ENCODE measurements around the gene ZNF521. TPM values are rescaled to one million over a fixed set of nuclear protein-coding genes. Genes with fewer than 3 reads are reported as not detected.

Gene ZNF521
- total RNA-seq, 1 donor from 2014 or later = 85.8 TPM

DNA sequence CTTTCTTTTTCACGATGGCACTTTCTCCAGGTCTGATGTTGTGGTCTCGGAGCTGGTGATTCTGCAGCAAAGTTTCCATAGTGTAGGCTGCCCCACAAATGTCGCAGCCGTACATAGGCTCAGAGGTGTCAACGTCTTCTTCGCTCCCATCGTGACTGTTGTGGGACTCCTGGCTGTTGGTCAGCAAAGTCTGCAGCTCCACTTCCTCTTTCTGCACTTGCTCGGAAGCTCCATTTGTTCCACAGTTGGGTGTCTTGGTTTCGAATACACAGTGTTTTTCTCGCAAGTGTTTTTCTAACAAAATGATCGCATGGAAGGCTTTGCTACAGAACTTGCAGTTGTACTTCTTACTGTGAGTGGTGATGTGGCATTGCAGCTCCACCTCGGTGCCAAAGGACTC is 126.8 kb downstream of the ZNF521 start:
- DNase-seq = no peak

DNA sequence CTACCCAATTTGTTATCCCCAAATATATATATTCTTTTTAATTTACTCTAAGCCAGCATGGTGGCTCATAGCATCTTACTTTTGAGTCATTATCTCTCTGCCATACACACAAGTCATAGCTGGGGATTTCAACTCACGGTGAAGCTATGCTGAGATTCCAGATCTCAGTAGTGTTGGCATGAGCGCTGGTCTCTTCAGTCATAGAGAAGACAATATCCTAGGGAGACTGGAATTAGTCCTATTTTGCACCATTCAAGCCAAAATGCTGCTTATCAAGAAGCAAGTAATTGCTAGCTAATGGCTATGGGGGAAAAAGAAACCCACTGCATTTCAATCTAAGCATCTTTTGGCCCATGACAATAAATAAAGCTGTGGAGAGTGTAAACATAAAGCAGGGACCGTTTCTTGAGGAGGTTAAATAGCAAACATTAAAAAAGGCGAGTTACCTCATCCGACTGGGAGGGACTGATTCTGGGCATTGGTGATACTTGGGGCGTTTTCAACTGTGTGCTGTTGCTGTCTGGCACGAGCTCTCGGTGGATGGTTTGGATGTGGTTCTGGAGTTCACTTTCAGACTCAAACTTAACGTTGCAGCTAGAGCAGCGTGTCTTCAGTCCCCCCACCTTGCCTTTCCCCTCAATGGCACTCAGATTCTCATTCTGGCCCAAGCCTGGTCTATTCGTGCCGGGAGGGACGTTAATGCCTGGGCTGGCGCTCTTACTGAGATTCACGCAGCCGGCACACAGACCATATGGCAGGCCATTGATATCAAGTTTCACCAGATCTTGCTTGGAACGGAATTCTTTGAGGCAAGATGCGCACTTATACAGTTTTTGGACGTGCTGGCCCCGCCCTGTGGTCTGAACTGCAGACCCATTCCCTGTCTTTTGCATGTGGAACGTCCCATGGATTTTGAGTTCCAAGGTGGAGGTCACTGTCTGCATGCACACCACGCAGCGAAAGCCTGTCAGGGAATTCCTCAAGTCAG is 127.8 kb downstream of the ZNF521 start:
- DNase-seq = no peak

DNA sequence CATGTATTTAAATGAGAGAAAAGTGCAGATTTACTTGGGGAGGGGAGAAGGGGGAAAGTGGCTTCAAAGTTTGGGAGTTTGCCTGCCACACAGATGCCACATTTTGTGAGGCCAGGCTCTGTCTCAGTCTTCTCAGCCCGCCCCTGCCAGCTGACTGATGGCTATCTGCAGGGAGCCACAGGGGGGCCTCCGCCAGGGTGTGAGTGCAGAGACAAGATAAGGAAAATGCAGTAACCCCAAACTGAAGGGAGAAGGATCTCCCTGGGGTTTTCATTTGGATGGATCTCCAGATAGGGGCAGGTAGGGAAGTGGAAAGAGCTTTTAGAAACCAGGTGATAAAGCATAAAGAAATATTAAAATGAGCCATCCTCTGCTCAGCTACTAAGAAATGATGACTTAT is 128.8 kb downstream of the ZNF521 start:
- peak; percentile 22 for DNase-seq

DNA sequence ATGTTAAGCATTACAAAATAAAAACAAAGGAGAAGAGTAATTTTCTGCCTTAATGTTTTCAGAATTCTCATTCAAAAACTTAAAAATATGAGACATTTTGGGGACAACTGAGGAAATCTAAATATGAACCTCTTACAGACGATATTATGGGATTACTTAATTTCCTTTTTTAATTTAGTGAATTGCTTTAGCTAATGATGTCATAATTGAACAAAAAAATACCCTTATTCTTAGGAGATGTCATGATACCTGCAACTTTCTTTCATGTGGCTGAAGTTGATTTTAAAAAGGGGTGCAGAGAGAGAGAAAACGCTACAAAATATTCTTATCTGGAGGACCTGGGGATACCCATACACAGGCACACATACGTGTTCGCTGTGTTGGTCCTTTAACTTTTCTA is 129.3 kb downstream of the ZNF521 start:
- no peak for DNase-seq

DNA sequence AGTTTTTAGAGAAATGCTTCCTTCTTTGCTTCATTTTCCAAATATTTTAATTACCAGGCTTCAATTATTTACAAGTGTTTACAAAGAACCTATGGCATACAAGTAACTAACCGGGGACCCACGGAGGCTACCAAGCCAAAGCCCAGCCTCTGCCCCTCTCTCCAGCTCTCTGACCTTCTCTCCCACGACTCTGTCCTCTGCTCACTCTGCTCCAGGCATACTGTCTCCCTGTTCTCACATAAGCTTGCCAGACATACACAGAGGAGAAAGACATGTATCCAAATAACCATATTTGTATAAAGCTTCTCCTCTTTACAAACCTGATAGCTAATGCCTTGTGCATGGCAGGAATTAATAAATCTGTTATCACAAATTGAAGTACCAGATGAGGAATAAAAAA is 141.3 kb downstream of the ZNF521 start:
- no peak for DNase-seq

DNA sequence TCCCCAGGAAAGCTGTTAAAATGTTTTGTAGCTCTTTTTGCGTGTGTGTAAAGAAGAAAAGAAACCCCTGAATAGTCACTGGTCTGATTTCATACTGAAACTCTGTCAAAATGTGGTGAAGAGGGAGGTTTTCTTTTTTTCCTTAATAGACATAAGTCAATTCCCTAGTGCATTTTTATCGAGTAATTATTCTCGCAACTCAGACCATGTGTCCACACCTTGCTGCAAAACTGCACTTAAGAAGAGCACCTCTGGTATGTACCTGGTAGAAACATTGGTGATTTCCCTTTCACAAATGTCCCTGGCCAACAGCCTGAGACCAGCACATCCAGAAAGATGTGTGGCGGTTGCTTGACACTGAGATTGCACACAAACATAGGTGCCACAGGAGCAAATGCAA is 159.9 kb downstream of the ZNF521 start:
- DNase-seq = no peak

DNA sequence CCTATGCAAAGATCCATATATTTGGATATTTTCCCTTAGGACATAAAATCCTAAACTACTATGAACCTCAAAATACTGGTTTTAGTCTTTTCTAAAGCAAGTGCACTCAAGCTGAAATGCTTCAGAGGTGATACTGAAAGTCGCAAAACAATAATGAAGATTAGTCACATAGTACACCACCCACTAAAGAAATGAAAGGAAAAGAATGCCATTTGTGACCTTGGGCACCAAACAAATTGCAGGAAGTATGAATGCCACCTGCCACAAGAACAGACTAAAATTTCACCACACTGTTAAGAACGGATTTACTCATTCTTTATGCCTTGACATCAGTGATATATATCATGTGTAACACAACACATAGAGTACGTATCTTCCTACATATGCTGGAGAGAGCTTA is 161.5 kb downstream of the ZNF521 start:
- no peak for DNase-seq

DNA sequence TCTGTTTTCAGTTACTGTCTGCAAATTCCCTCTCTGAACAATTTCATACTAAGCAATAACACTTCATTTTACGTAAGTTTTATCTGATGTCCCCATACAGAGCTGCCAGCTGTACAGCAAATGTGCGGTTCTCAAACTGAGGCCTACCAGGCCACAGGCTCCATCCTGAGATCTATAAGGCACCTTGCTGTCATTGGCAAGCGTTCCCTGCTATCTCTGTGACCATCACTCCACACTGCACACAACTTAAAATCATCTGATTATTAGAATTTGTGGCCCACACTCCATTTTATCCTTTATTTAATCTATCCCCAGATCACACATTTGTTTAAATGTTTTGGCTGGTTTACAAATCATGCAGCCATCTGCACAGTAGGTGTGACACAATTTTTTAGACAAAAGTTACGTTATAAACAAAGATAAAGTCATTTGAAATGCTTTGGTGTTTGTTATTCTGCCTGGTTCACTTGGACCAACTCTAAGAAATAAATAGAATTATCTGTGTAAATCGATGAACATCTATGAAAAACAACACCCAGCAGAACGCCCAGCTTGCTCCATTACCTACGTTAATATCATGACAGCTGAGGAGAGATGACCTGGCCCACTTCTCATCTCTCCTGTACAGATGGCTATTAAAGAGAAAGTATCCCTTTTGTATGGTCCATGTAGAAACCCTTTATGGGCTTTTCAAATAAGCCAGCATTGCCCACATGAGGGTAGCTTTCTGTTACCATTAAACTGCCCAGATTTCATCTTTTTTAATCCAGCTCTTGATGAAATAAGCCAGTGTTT is 162.4 kb downstream of the ZNF521 start:
- DNase-seq = no peak

DNA sequence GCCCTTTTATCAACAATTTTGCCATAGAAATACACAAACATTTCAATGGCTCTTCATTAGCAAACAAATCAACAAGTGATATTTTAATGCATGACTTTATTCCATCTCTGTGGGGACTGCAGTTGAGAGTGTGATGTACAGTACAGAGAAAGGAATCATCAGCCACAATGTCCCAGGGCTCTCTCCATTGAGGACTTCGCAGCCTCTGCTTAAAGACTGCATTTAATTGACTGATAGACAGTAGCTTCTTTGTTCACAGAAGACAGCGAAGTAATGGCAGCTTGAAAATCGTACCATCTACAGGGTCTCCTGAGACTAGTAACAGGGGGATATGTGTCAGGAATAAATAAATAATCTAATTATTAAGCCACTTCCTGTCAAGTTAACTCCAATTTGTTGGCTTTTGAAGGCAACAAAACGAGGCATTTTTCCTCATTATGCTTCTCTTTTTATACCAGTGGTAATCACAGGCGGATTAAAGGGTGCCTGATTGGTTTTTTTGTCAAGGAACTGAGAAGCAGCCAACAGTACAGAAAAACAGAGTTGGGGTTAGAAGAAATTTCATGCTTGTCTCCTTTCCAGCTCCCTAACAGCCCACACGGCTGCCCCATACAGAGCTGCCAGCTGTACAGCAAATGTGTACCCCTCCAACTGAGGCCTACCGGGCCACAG is 164.3 kb downstream of the ZNF521 start:
- no peak for DNase-seq

DNA sequence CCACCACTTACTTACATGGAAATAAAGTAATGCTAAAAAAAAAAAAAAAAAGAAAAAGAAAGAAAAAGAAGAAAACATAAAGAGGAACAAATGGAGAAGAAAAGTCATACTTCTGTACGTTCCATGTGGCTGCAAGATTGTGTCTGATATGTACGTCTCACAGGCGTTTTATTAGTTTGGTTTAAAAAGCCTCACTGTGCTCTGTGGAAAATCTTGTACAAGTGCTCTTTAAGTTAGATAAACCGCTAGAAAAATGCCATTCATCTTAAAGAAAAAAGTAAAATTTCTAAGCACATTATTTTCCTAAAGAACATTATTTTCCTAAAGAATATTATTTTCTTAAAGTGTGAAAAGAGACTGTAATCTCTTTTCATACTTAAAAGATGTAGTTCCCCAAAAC is 165.1 kb downstream of the ZNF521 start:
- DNase-seq = no peak

DNA sequence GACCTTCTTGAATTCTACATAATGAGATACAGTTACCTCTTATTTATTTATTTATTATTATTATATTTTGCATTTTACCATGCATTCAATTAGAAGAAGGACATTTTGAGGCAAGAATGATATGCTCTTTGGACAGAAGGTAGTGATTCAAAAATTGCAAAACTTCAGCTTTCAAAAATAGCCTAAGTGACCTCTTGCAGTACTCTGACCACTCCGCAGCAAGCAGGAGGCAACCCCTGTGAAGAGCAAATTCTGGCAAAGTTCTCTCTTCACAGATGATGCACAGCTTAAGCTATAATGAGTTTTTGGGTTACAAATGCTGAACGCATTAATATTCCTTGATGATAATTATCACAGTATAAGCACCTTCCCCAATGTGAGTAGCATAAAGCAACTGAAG is 170.0 kb downstream of the ZNF521 start:
- DNase-seq = no peak

DNA sequence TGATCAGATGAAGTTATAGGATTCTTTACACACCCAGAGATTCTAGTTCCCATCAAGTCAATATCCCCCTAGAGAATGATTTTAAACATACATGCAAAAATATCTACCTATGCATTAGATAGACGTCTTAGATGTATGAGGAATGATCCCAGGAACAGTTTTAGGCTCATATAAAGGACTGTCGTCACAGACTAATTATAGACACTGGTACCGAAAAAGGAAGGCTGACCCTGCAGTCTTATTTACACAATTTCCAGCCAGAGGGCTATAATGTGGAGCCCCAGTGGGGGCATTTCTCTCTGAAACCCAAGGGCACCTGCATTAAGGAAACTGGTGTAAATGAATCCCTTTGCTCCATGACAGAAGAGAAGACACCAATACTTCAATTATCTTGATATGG is 170.4 kb downstream of the ZNF521 start:
- DNase-seq = no peak

DNA sequence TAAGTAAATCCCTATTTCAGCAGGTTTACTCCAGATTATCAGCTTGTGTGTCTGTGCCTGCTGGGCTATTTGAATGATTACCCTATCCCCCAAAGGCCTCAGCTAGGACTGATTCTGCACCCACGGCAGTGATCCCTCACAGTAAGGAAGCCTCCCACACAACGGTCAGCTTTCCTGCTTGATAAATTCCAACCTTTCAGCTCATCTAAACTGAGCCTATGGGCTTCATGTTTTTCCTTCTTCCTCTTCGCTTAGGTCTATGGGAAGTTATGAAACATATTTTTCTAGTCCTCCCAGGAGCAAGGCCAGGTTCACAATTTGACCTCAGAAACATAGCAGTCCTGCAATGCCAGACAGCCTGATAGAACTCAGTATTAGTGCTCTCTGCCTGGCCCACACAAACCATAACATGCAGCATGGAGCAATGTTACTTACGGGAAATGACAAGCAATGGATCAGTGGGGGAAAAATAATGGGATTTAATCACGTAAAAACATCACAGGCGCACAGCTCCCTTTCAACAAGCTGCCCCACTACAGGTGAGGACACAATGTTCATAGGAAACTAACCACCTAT is 170.9 kb downstream of the ZNF521 start:
- no peak for DNase-seq

DNA sequence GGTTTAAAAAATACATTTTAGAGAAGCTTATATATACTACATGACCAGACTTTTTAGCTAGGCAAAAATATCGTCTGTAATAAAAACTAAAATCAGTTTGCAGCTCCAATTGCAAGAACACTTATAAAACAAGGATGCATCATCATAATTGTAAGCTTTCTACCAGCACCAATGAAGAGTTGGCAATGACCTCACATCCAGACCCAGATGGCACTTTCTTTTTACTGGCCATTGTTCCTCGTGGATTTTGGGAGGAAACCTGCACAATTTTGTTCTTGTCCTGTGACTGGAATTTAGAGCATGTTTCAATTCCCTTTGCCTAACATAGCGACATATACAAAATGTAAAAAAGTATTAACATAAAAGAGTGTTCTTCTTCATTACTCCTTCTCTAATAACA is 174.3 kb downstream of the ZNF521 start:
- DNase-seq = no peak

DNA sequence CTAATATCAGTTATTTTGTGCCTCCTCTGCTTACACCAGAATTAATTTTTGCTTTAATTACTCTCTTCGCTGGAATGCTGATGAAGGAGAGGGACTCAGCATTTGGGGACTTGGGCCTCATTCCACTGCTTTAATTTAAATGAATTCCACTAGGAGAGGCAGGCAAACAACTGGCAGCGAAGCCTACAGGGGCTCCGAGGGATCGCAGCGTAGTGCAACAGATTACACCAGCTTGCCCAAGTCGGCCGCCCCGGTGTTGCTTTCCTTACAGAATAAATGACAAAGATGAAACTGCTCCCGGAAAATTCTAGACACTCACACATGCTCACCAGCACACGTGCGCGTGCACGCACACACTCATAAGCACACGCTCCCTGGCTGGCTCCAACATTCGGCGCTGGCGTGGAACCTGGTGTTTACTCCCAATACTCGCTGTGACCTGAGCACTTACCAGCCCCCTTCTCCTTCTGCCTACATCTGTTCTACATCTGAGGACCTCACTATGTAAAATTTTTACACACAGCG is 175.4 kb downstream of the ZNF521 start:
- no peak for DNase-seq

DNA sequence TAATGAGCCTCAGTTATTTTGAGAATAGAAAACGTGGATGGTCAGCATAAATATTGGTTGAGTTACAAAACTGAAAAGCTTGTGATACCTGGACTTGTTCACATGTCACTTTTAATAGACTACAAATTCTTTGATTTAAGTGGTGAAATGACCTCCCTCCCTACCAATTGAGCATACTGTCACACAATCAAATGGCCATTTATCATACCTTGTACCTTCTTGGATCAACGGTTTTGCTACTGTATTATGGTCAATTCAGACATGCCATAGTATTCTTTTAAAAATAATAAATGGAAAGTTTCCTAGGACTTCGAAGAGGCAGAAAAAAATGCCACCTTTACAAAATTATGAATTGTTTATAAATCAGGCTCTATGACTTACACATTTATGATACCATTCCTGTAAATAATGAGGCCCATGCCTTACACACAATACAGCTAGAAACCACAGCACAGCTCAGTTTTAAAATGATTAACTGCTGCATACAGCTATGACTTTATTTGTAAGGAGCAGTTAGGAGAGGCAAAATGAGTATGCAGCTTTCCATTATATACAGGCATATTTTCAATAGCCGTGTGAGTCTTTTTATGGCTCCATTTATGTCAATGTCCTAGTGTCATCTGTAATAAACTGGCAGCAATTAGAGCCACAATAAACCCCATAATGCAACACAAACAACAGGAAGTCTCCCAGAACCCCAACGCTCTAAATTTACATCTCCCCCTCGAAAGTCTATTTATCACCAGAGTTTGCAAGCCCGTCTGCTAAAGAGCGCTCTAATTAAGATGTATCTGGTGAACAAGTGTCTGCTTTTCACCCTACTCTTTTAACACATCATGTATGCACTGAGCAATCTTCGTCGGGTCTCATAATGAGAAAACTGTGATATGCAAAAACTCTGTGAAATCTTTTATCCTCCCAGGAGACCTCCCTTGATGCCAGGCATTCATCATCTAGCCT is 176.1 kb downstream of the ZNF521 start:
- no peak for DNase-seq

DNA sequence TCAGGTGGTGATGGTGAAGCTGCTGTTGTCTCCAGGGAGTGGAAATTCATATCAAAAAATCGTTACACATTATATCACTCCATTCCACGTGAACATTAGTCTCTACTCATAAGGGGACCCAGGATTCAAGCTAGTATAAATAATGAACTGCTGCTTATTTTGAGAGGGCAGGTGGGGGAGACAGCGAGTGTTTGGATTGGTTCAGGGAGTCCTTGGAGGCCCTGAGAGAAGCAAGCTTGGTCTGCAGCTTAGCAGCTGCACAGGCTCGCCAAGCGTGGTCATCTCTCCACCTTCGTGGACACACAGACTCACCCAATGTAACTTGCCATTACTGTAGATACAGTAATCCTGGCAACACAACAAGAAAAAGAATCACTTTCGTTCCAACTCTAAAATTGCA is 177.6 kb downstream of the ZNF521 start:
- DNase-seq = no peak

DNA sequence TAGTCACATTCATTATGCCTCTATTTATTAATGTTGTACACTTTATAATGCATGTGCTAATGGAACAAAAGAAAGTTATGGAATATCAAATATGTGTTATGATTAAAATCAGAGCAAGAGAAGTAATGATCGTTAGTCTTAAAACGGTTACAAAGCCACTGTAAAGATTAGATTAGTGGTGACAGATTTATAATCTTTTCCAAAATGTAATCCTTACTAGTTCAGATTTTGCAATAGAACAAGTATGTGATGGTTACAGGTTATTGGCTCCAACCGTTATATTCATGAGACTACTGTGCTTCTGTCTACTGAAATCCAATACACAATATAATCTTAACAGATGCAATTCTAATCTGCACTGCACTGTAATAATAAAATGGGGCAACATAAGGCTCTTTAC is 180.6 kb downstream of the ZNF521 start:
- no peak for DNase-seq

DNA sequence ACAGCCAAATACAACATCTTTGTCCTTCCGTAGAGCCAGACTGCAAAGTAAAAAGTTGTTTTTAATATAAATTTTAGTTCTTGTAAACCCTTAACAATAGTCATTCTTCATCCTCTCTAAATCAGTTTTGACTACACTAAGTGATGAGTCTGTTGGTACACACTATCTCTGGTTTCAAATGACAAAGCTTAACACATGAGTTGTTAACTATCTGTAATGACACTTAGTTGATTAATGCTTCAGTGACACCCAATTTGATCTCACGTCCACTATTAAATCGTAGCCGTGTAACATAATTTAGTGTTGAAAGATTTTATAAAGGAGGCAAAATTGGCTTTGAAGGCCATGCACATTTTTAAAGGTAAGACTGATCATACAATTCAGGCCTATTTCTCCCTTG is 181.6 kb downstream of the ZNF521 start:
- no peak for DNase-seq

DNA sequence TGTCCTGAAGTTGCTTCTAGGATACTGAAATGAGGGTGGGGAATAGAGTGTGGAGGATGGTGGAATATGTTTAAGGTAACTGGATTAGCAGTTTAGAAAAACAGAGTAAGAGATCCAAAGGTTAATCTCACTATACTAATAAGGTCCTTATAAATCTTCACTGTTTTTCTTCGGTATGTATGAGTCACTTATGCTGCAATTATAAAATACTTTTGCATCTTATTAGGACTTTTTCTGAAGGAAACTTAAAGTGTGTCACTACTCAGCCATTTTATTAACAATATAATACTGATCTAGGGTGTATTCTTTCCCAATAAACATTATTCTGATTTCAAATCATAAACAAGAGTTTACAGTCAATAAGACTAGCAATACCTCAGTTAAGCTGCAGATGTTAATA is 182.3 kb downstream of the ZNF521 start:
- no peak for DNase-seq

Measured in tongue (tissue), 2 donors.